DOHH2 (cell line): ENCODE measurements around the gene PKD2.
A peak's percentile ranks its signal among the peaks of the same experiment; 100 is the strongest.

ENCODE experiments used
- H3F3A ChIP-seq: fragments of 200-600 bp; sonication (generic), shearing (Covaris generic); 2 replicates; pipeline ENCODE4 v1.6.0; 2016; ENCODE audit warnings: antibody characterized with exemption, mild to moderate bottlenecking; ENCODE audit not compliant: control insufficient read depth, insufficient read depth
- H3K27ac ChIP-seq: fragments of 200-600 bp; sonication (generic); 2 replicates; pipeline ENCODE4 v1.5.1; 2014; ENCODE audit warnings: low read depth, mild to moderate bottlenecking, low read length, moderate library complexity
- H3K27me3 ChIP-seq: fragments of 200-600 bp; sonication (generic); 2 replicates; pipeline ENCODE4 v1.6.1; 2014; ENCODE audit warnings: mild to moderate bottlenecking, low read length, mixed read lengths; ENCODE audit not compliant: control insufficient read depth
- H3K36me3 ChIP-seq: fragments of 200-600 bp; sonication (generic); 2 replicates; pipeline ENCODE4 v1.6.1; 2014; ENCODE audit warnings: mild to moderate bottlenecking, low read length, moderate library complexity, mixed read lengths; ENCODE audit not compliant: control insufficient read depth
- H3K4me1 ChIP-seq: fragments of 200-600 bp; sonication (generic); 2 replicates; pipeline ENCODE4 v1.6.1; 2014; ENCODE audit warnings: mild to moderate bottlenecking, low read length, mixed read lengths; ENCODE audit not compliant: control insufficient read depth
- H3K4me2 ChIP-seq: fragments of 200-600 bp; sonication (generic); 2 replicates; pipeline ENCODE4 v1.6.0; 2014; ENCODE audit warnings: mild to moderate bottlenecking, low read length, moderate library complexity
- H3K4me3 ChIP-seq: fragments of 200-600 bp; sonication (generic); 2 replicates; pipeline ENCODE4 v1.5.1; 2014; ENCODE audit warnings: mild to moderate bottlenecking, low read length, mixed read lengths
- H3K79me2 ChIP-seq: fragments of 200-600 bp; sonication (generic); 2 replicates; pipeline ENCODE4 v1.6.1; 2014; ENCODE audit warnings: mild to moderate bottlenecking, low read length, mixed read lengths; ENCODE audit not compliant: control insufficient read depth
- H3K9me2 ChIP-seq: fragments of 200-600 bp; sonication (generic); replicated peaks from 2 replicates; pipeline ENCODE4 v1.6.1; 2014; ENCODE audit warnings: mild to moderate bottlenecking, low read length, mixed read lengths; ENCODE audit not compliant: control insufficient read depth
- H3K9me3 ChIP-seq: fragments of 200-600 bp; sonication (generic); 2 replicates; pipeline ENCODE4 v1.6.1; 2014; ENCODE audit warnings: antibody characterized with exemption, low read length, mixed read lengths; ENCODE audit not compliant: control insufficient read depth, insufficient read depth
- H4K20me1 ChIP-seq: fragments of 200-600 bp; sonication (generic); 2 replicates; pipeline ENCODE4 v1.6.0; 2014; ENCODE audit warnings: low read depth, mild to moderate bottlenecking, antibody characterized with exemption, low read length, moderate library complexity; ENCODE audit not compliant: control insufficient read depth, insufficient read depth
- EZH2phosphoT487 ChIP-seq: fragments of 200-600 bp; sonication (generic); IDR thresholded peaks from 2 replicates; pipeline ENCODE4 v1.6.1; 2017; ENCODE audit warnings: borderline replicate concordance, mild to moderate bottlenecking, antibody characterized with exemption, low read length, moderate library complexity, mixed read lengths
- TF ChIP-seq, protein P1 (sequence below): fragments of 200-600 bp; sonication (generic); IDR thresholded peaks from one replicate; pipeline ENCODE4 v1.5.1; 2014; ENCODE audit warnings: antibody characterized with exemption, mild to moderate bottlenecking, low read depth, low read length; ENCODE audit not compliant: poor library complexity, severe bottlenecking

The PKD2 gene

DNA sequence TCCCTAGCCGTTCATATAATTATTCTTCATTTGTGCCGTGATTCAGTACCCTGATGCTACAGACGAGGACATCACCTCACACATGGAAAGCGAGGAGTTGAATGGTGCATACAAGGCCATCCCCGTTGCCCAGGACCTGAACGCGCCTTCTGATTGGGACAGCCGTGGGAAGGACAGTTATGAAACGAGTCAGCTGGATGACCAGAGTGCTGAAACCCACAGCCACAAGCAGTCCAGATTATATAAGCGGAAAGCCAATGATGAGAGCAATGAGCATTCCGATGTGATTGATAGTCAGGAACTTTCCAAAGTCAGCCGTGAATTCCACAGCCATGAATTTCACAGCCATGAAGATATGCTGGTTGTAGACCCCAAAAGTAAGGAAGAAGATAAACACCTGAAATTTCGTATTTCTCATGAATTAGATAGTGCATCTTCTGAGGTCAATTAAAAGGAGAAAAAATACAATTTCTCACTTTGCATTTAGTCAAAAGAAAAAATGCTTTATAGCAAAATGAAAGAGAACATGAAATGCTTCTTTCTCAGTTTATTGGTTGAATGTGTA, 24.9 kb upstream of the PKD2 start:
- Histone ChIP-seq H3K36me3 (no peaks in the 10 kb centered on the region), H4K20me1 (no peaks in the 10 kb centered on the region), H3K9me3 (no peaks in the 10 kb centered on the region), H3K27me3 (no peaks in the 10 kb centered on the region), H3K79me2 (no peaks in the 10 kb centered on the region), H3K4me3 (no peak overlapping the region), H3K27ac (no peak overlapping the region), H3F3A (no peaks in the 10 kb centered on the region), H3K4me1 (peaks cover 8% of the 10 kb centered on the region), H3K4me2 (no peak overlapping the region), H3K9me2 (no peaks in the 10 kb centered on the region)
- TF ChIP-seq, protein P1, sequence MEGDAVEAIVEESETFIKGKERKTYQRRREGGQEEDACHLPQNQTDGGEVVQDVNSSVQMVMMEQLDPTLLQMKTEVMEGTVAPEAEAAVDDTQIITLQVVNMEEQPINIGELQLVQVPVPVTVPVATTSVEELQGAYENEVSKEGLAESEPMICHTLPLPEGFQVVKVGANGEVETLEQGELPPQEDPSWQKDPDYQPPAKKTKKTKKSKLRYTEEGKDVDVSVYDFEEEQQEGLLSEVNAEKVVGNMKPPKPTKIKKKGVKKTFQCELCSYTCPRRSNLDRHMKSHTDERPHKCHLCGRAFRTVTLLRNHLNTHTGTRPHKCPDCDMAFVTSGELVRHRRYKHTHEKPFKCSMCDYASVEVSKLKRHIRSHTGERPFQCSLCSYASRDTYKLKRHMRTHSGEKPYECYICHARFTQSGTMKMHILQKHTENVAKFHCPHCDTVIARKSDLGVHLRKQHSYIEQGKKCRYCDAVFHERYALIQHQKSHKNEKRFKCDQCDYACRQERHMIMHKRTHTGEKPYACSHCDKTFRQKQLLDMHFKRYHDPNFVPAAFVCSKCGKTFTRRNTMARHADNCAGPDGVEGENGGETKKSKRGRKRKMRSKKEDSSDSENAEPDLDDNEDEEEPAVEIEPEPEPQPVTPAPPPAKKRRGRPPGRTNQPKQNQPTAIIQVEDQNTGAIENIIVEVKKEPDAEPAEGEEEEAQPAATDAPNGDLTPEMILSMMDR: no peak
- TF ChIP-seq EZH2phosphoT487: no peak

DNA sequence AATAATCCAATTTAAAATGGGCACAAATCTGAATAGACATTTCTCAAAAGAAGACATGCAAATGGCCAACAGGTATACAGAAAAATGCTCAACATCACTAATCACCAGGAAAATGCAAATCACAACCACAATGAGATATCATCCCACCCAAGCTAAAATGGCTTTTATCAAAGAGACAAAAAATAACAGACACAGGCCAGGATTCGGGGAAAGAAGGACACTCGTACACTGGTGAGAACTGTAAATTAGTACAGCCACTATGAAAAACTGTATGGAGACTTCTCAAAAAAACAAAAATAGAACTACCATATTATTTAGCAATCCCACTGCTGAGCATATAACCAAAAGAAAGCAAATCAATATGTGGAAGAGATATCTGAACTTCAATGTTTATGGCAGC, 23.4 kb upstream of the PKD2 start:
- no peak overlapping the region for H3K4me2 ChIP-seq
- no peaks in the 10 kb centered on the region for H4K20me1 ChIP-seq
- no peak overlapping the region for H3K4me3 ChIP-seq
- no peaks in the 10 kb centered on the region for H3K36me3 ChIP-seq
- H3K4me1 ChIP-seq: no peaks in the 10 kb centered on the region
- no peak for TF ChIP-seq EZH2phosphoT487
- TF ChIP-seq, protein P1: no peak
- H3K79me2 ChIP-seq: no peaks in the 10 kb centered on the region
- H3F3A ChIP-seq: no peaks in the 10 kb centered on the region
- no peaks in the 10 kb centered on the region for H3K9me3 ChIP-seq
- no peak overlapping the region for H3K27ac ChIP-seq
- no peaks in the 10 kb centered on the region for H3K9me2 ChIP-seq
- H3K27me3 ChIP-seq: no peaks in the 10 kb centered on the region

DNA sequence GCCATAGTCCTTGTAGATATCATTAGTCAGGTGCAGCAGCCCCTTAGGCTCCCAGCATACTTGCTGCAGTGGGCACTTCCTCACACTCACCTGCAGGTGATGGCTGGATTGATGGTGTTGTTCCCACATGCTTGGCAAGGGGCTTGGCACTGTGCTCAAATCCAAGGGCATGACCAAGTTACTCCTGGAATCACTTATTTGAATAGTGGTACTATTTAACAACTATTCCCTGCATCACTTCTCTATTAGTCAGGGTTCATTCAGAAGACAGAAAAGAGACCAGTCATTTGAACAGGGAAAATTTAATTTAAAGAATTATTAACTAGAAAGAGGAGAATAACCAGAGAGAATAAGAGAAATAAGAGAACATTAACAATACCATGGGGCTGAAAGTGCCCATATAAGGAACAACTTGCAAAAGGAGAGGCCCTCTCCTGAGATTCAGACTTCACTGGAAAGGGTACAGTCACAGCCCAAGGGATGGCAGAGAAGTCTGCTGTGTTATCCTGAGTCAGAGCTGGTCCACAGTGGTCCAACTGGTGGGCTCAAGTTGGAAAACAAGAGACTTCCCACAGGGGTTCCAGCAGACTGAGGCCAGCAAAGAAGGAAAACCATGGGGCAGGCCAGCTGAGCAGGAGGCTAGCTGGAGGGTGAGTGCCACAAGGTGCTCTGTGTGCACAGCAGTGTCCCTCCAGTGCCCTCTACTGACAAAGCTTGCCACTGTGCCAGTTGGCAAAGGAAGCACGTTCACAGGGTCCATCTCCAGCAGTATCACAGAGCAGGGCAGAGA, 22.1 kb upstream of the PKD2 start:
- Histone ChIP-seq H3K9me2 (no peaks in the 10 kb centered on the region), H3K4me3 (no peak overlapping the region), H3K79me2 (no peaks in the 10 kb centered on the region), H3K27me3 (no peaks in the 10 kb centered on the region), H4K20me1 (no peaks in the 10 kb centered on the region), H3K4me2 (no peak overlapping the region), H3K4me1 (no peaks in the 10 kb centered on the region), H3K9me3 (no peaks in the 10 kb centered on the region), H3K27ac (no peak overlapping the region), H3F3A (no peaks in the 10 kb centered on the region), H3K36me3 (no peaks in the 10 kb centered on the region)
- TF ChIP-seq, protein P1: peak; percentile 79
- no peak for TF ChIP-seq EZH2phosphoT487
